SJCRH30 (cell line): ENCODE measurements around the gene PSMG3. TPM values are rescaled to one million over a fixed set of nuclear protein-coding genes. Genes with fewer than 3 reads are reported as not detected.

Experiments used
- DNase-seq, 2 experiments: peaks; one replicate each; pipeline ENCODE4 v3.0.0-alpha.2; 2015 to 2020
- H3K27ac ChIP-seq: fragments of 250-450 bp; sonication (Bioruptor Pico); 2 replicates; pipeline ENCODE4 v1.5.1; 2020; ENCODE audit warnings: mild to moderate bottlenecking, moderate library complexity
- H3K27me3 ChIP-seq: fragments of 250-450 bp; sonication (Bioruptor Pico); 2 replicates; pipeline ENCODE4 v1.5.1; 2020; ENCODE audit warnings: mild to moderate bottlenecking, moderate library complexity
- H3K36me3 ChIP-seq: fragments of 250-450 bp; sonication (Bioruptor Pico); 2 replicates; pipeline ENCODE4 v1.5.1; 2020; ENCODE audit warnings: mild to moderate bottlenecking, moderate library complexity
- H3K4me1 ChIP-seq: fragments of 250-450 bp; sonication (Bioruptor Pico); 2 replicates; pipeline ENCODE4 v1.5.1; 2020; ENCODE audit warnings: mild to moderate bottlenecking, moderate library complexity
- H3K4me3 ChIP-seq: fragments of 250-450 bp; sonication (Bioruptor Pico); 2 replicates; pipeline ENCODE4 v1.5.1; 2020; ENCODE audit warnings: mild to moderate bottlenecking, moderate library complexity
- H3K9me3 ChIP-seq: fragments of 250-450 bp; sonication (Bioruptor Pico); replicated peaks from 2 replicates; pipeline ENCODE4 v1.5.1; 2020; ENCODE audit warnings: mild to moderate bottlenecking, moderate library complexity
- total RNA-seq: library from RNA; depleted of rRNA; stranded (reverse); fragments of >200 nt; shearing (Covaris generic); gene quantifications from 2 replicates; pipeline ENCODE4 v1.2.3, GENCODE V29; 2014

Gene PSMG3
- total RNA-seq, 1 experiment from 2014 or later: 22.5 TPM

DNA sequence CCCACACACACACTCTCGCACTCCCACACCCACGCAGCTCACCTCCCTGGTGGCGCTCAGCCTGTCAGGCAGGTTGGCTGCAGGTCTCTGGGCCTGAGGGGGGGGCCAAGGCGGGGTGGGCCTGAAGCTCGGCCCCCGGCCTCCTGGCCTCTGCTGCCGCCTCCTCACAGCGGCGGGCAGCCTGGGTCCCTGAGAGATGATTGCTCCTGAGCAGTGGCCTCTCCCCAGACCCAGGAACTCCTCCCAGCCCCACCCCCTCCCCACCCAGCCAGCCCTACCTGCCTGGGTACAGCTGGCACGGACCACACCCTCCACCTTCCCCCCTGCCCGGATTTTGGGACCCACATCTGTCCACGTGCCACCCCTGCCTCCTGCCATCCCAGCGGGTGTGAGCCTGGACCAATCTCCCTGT, 9.2 kb downstream of the PSMG3 start:
- Histone ChIP-seq H3K9me3 (no peaks in the 10 kb centered on the region), H3K27ac (no peak overlapping the region), H3K4me1 (peaks cover 4% of the 10 kb centered on the region; the same call in 1 of the 2 replicates), H3K36me3 (no peaks in the 10 kb centered on the region), H3K27me3 (no peaks in the 10 kb centered on the region), H3K4me3 (no peak overlapping the region)
- no peak for DNase-seq

DNA sequence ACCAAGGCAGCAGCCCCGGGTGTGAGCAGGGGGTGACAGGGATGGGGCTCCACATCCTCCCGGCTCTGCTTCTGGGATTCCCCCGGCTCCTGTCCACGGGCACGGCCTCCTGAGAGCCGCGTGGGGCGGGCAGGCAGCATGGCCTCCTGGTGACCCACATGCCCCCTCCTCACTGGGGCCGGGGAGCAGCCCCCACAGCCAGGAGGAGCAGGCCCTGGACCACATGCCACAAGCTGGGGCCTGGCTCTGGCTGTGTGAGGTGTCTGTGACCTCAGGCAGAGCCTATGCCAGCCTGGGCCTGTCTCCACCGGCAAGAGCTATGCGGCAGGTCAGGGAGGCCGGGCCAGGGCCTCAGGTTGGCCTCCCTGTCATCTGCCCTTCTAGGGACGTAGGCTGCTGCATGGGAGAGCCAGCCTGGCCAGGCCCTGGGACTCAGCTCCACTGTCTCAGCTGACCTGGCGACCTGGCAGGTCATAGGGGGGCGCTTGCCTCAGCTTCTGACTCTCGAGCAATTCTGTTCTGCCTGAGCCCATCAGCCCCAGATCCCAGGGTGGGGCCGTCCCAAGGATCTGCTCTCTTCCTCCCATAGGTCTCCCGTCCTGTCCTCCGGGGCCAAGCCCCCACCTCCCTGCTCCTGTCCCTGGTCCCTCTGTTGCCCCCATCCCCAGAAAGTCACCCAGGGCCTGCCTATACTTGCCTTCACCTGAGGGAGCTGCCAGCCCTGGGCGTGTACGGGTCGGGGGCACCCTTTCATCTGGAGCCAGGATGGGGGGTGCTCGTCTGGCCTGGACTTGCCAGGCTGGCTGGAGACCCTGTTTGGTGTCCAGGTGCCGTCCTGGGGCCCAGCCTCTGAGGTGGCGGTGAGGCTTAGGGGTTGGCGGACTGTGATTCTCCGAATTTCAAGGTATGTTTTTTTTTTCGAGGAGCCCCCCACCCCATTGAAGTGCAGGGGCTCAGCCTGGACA, 9.9 kb downstream of the PSMG3 start:
- Histone ChIP-seq H3K27me3 (no peaks in the 10 kb centered on the region), H3K4me1 (peaks cover 8% of the 10 kb centered on the region; the same call in 1 of the 2 replicates), H3K9me3 (no peaks in the 10 kb centered on the region), H3K36me3 (no peaks in the 10 kb centered on the region), H3K27ac (no peak overlapping the region), H3K4me3 (no peak overlapping the region)
- DNase-seq: no peak

- Histone ChIP-seq H3K4me1 (peaks cover 8% of the 10 kb centered on the region; the same call in 1 of the 2 replicates), H3K27ac (no peak overlapping the region), H3K9me3 (no peaks in the 10 kb centered on the region), H3K27me3 (no peaks in the 10 kb centered on the region), H3K36me3 (no peaks in the 10 kb centered on the region), H3K4me3 (no peak overlapping the region)
- no peak for DNase-seq
Observed at GRCh38 chr7:1558841-1559625, 10.8 kb downstream of the PSMG3 start.

GRCh38 chr7:1558181-1558811, 11.5 kb downstream of the PSMG3 start:
- DNase-seq: no peak
- Histone ChIP-seq H3K36me3 (no peaks in the 10 kb centered on the region), H3K9me3 (no peaks in the 10 kb centered on the region), H3K4me3 (no peak overlapping the region), H3K27me3 (no peaks in the 10 kb centered on the region), H3K27ac (no peak overlapping the region), H3K4me1 (peaks cover 8% of the 10 kb centered on the region; the same call in 1 of the 2 replicates)

DNA sequence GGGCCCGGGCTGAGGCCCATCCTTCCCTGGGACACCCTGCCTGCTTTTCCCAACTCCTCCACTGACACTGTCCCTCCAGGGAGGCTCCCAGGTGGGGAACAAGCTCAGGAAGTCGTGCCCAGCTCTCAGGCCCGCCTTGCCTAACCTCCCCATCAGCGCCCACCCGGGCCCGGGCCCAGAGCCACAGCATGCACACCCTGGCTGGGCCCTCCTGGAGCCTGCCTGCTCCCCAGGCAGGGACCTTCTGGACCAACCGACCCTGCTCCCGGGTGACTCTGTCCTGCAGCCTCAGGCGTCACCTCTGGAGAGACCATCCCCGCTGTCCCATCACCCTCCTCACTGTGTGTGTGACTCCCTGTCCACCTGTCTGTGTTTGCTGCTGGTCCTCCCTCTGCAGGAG, 12.1 kb downstream of the PSMG3 start:
- no peak for DNase-seq
- Histone ChIP-seq H3K36me3 (no peaks in the 10 kb centered on the region), H3K4me3 (no peak overlapping the region), H3K4me1 (peaks cover 8% of the 10 kb centered on the region; the same call in 1 of the 2 replicates), H3K9me3 (no peaks in the 10 kb centered on the region), H3K27ac (no peak overlapping the region), H3K27me3 (no peaks in the 10 kb centered on the region)

GRCh38 chr7:1557006-1557405, 12.8 kb downstream of the PSMG3 start:
- Histone ChIP-seq H3K4me3 (no peak overlapping the region), H3K4me1 (peaks cover 8% of the 10 kb centered on the region; the same call in 1 of the 2 replicates), H3K9me3 (no peaks in the 10 kb centered on the region), H3K27me3 (no peaks in the 10 kb centered on the region), H3K27ac (no peak overlapping the region), H3K36me3 (no peaks in the 10 kb centered on the region)
- no peak for DNase-seq

GRCh38 chr7:1555813-1556543, 13.9 kb downstream of the PSMG3 start, which contains the start of gene TMEM184A:
TMEM184A (minus strand) TSS chr7:1556205; CDS start chr7:1555484, 721 bp downstream.
- peaks cover 8% of the 10 kb centered on the region; the same call in 1 of the 2 replicates for H3K4me1 ChIP-seq
- no peaks in the 10 kb centered on the region for H3K9me3 ChIP-seq
- DNase-seq: no peak
- no peak within 1 kb of the TSS for H3K4me3 ChIP-seq
- no peaks in the 10 kb centered on the region for H3K27me3 ChIP-seq
- H3K36me3 ChIP-seq: no peaks in the 10 kb centered on the region
- no peak within 1 kb of the TSS for H3K27ac ChIP-seq

- no peaks in the 10 kb centered on the region for H3K27me3 ChIP-seq
- peaks cover 8% of the 10 kb centered on the region; the same call in 1 of the 2 replicates for H3K4me1 ChIP-seq
- no peaks in the 10 kb centered on the region for H3K36me3 ChIP-seq
- no peak overlapping the region for H3K4me3 ChIP-seq
- no peaks in the 10 kb centered on the region for H3K9me3 ChIP-seq
- DNase-seq: peak in 1 of 2 experiments; percentile 28
- H3K27ac ChIP-seq: no peak overlapping the region
Observed at GRCh38 chr7:1555046-1555812, 14.6 kb downstream of the PSMG3 start.

DNA sequence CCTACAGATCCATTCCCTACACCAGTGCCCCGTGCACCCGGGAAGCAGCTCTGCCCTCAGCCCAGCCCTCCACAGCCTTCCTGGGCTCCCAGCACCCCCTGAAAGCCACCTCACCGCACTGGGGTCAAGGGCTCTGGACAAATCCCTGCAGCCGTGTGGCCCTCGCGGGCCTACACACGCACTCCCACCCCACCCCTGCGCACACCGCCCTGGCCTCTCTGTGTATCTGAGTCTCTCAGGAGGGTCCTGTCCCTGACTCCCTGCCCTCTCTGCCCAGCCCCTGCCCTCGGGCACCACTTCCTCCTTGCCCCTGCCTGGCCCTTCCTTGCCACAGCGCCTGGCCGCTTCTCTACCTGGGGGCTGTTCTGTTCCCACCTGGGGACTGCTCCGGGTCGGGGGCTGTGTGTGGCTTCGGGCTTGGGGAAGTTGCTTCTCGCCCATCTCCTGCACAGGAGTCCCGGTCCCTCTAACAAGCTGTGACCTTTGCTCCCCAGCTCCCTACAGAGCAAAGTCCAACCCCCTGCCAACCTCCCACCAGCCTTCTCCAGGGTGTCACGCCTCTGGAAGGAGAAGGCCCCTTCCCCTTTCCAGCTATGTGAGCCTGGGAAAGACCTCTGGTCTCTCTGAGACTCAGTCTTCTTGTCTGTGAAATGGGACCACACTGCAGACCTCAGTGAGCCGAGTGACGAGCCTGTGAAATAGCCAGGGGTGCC, 15.3 kb downstream of the PSMG3 start:
- H3K4me3 ChIP-seq: no peak overlapping the region
- no peak for DNase-seq
- H3K4me1 ChIP-seq: peaks cover 8% of the 10 kb centered on the region; the same call in 1 of the 2 replicates
- no peak overlapping the region for H3K27ac ChIP-seq
- no peaks in the 10 kb centered on the region for H3K36me3 ChIP-seq
- no peaks in the 10 kb centered on the region for H3K9me3 ChIP-seq
- H3K27me3 ChIP-seq: no peaks in the 10 kb centered on the region

- peaks cover 8% of the 10 kb centered on the region; the same call in 1 of the 2 replicates for H3K4me1 ChIP-seq
- no peak overlapping the region for H3K4me3 ChIP-seq
- no peak for DNase-seq
- H3K9me3 ChIP-seq: no peaks in the 10 kb centered on the region
- H3K27ac ChIP-seq: no peak overlapping the region
- no peaks in the 10 kb centered on the region for H3K36me3 ChIP-seq
- H3K27me3 ChIP-seq: no peaks in the 10 kb centered on the region
Observed at GRCh38 chr7:1553512-1554210, 16.2 kb downstream of the PSMG3 start.

DNA sequence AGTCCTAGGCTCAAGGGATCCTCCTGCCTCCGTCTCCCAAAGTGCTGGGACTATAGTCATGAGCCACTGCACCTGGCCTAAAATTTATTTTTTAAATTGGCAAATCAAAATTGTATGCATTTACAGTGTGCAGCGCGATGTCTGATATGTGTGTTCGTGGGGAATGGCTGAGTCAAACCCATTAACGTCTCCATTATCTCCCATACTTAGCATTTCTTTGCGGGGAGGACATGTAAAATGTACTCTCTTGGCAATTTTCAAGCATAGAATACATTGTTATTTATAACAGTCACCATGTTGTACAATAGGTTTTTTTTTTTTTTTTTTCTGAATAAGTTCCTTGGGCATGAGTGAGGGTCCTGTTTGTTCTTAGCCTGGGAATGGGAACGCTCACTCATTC, 17.6 kb downstream of the PSMG3 start:
- Histone ChIP-seq H3K27me3 (no peaks in the 10 kb centered on the region), H3K9me3 (no peaks in the 10 kb centered on the region), H3K27ac (no peak overlapping the region), H3K4me3 (no peak overlapping the region), H3K4me1 (peaks cover 8% of the 10 kb centered on the region; the same call in 1 of the 2 replicates), H3K36me3 (no peaks in the 10 kb centered on the region)
- DNase-seq: no peak

- no peak for DNase-seq
- no peak overlapping the region for H3K4me3 ChIP-seq
- H3K36me3 ChIP-seq: no peaks in the 10 kb centered on the region
Observed at GRCh38 chr7:1550846-1551155, 19.0 kb downstream of the PSMG3 start.

More at GRCh38 chr7:1550846-1551155, 19.0 kb downstream of the PSMG3 start:
- Histone ChIP-seq H3K27ac (no peak overlapping the region), H3K4me1 (peaks cover 5% of the 10 kb centered on the region; the same call in 1 of the 2 replicates), H3K9me3 (no peaks in the 10 kb centered on the region), H3K27me3 (no peaks in the 10 kb centered on the region)
